ENCODE results near the gene WNT7B. TPM values are rescaled to one million over a fixed set of nuclear protein-coding genes. Genes with fewer than 3 reads are reported as not detected.

WNT7B gene
- total RNA-seq, 1 donor from 2014 or later: 1.8 TPM

DNA sequence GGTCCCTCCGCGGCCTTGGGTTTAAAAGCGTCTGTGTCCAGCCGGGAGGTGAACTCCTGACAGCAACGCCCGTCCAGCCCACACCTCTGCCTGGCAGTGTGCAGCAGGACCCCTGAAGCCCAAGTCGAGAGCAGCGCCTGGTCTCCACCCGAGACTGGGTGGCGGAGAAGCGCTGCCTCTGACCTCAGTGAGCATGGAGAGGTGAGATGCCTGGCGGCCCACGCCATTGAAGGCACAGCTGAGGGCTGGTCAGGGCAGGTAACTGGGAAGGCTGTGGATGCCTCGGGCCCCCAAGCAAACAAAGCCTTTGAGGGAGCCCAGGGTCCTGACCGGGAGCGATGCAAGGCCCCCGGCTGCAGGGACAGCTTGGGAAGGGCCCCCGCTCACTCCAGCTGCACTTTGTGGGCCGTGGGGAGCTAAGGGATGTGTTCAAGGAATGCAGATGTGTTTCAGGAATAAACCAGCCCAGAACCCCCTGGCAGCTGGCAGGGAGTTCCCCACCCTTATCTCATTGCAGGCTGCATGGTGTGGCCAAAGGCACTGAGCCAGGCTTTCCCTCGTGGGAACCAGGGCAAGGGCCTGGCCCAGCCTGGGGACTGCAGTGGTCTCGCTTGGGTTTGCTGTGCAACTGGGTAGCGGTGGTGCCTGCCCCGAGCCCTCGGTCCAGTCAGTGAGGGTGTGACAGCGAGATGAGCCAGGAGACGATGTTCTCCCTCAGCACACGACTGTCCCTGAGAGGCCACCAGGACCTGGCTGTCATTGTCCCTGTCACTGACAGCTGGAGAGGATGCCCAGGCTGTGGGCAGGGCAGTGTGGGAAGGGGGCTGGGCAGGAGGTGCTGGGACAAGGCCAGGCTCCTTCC lies 92.5 kb downstream of the WNT7B start:
- peaks cover 45% of the 10 kb centered on the region for H3K4me1 Mint-ChIP-seq
- Histone ChIP-seq H2AFZ (replicated peaks) (no peak overlapping the region), H3K79me2 (ENCODE audit: low read depth) (no peaks in the 10 kb centered on the region), H3K9me3 (ENCODE audit: low read depth) (no peaks in the 10 kb centered on the region), H3K4me1 (peaks cover 17% of the 10 kb centered on the region), H3K27me3 (peaks cover 19% of the 10 kb centered on the region), H3K27ac (no peak overlapping the region), H3K9ac (no peak overlapping the region), H3K36me3 (no peaks in the 10 kb centered on the region), H3K4me2 (no peak overlapping the region), H3F3A (ENCODE audit: low read depth) (peaks cover 3% of the 10 kb centered on the region), H3K4me3 (no peak overlapping the region), H4K20me1 (ENCODE audit: low read depth) (no peaks in the 10 kb centered on the region)
- TF ChIP-seq, protein P1, sequence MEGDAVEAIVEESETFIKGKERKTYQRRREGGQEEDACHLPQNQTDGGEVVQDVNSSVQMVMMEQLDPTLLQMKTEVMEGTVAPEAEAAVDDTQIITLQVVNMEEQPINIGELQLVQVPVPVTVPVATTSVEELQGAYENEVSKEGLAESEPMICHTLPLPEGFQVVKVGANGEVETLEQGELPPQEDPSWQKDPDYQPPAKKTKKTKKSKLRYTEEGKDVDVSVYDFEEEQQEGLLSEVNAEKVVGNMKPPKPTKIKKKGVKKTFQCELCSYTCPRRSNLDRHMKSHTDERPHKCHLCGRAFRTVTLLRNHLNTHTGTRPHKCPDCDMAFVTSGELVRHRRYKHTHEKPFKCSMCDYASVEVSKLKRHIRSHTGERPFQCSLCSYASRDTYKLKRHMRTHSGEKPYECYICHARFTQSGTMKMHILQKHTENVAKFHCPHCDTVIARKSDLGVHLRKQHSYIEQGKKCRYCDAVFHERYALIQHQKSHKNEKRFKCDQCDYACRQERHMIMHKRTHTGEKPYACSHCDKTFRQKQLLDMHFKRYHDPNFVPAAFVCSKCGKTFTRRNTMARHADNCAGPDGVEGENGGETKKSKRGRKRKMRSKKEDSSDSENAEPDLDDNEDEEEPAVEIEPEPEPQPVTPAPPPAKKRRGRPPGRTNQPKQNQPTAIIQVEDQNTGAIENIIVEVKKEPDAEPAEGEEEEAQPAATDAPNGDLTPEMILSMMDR (IDR thresholded peaks at IDR 0.05): no peak
- no peak for TF ChIP-seq EZH2phosphoT487 (IDR thresholded peaks at IDR 0.05)
- TF ChIP-seq EZH2 (IDR thresholded peaks at IDR 0.05): no peak
- peak overlapping the region; percentile 29 for H3K27ac Mint-ChIP-seq
- no peaks in the 10 kb centered on the region for H3K36me3 Mint-ChIP-seq
- no peaks in the 10 kb centered on the region for H3K9me3 Mint-ChIP-seq
- peaks cover 13% of the 10 kb centered on the region for H3K27me3 Mint-ChIP-seq (ENCODE audit: insufficient read depth, low read depth)
- H3K4me3 Mint-ChIP-seq: no peak overlapping the region
- no peak for DNase-seq (ENCODE audit: low spot score)

DNA sequence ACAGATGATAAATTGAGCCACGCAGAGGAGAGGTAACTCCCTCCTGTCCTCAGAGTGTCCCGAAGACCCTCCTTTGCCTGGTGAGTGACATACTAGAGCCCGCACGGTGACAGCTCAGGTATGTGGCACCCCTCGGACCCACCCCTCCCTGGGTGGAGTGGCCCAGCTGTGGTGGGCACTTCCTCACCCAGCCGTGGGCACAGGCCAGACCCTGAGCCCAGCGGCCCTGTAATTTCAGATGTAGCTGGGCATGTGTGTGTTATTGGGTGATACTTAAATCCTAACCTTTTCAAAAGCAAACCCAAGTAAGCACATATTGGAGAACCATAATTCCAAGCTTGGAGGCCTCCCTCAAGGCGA lies 93.2 kb downstream of the WNT7B start:
- peaks cover 20% of the 10 kb centered on the region for H3K4me1 ChIP-seq
- Mint-ChIP-seq H3K4me3 (no peak overlapping the region), H3K27me3 (ENCODE audit: insufficient read depth, low read depth) (peaks cover 13% of the 10 kb centered on the region), H3K27ac (peak overlapping the region; percentile 78), H3K4me1 (peaks cover 49% of the 10 kb centered on the region), H3K36me3 (no peaks in the 10 kb centered on the region), H3K9me3 (no peaks in the 10 kb centered on the region)
- no peaks in the 10 kb centered on the region for H3K79me2 ChIP-seq (ENCODE audit: low read depth)
- no peaks in the 10 kb centered on the region for H3K9me3 ChIP-seq (ENCODE audit: low read depth)
- no peak overlapping the region for H2AFZ ChIP-seq (replicated peaks)
- TF ChIP-seq EZH2phosphoT487 (IDR thresholded peaks at IDR 0.05): no peak
- TF ChIP-seq EZH2 (IDR thresholded peaks at IDR 0.05): no peak
- TF ChIP-seq, protein P1 (IDR thresholded peaks at IDR 0.05): no peak
- no peak overlapping the region for H3K4me2 ChIP-seq
- H3K27ac ChIP-seq: no peak overlapping the region
- no peaks in the 10 kb centered on the region for H3K36me3 ChIP-seq
- H3K4me3 ChIP-seq: no peak overlapping the region
- H3K9ac ChIP-seq: no peak overlapping the region
- DNase-seq (ENCODE audit: low spot score): no peak
- H3F3A ChIP-seq (ENCODE audit: low read depth): peaks cover 6% of the 10 kb centered on the region
- no peaks in the 10 kb centered on the region for H4K20me1 ChIP-seq (ENCODE audit: low read depth)
- H3K27me3 ChIP-seq: peaks cover 19% of the 10 kb centered on the region

DNA sequence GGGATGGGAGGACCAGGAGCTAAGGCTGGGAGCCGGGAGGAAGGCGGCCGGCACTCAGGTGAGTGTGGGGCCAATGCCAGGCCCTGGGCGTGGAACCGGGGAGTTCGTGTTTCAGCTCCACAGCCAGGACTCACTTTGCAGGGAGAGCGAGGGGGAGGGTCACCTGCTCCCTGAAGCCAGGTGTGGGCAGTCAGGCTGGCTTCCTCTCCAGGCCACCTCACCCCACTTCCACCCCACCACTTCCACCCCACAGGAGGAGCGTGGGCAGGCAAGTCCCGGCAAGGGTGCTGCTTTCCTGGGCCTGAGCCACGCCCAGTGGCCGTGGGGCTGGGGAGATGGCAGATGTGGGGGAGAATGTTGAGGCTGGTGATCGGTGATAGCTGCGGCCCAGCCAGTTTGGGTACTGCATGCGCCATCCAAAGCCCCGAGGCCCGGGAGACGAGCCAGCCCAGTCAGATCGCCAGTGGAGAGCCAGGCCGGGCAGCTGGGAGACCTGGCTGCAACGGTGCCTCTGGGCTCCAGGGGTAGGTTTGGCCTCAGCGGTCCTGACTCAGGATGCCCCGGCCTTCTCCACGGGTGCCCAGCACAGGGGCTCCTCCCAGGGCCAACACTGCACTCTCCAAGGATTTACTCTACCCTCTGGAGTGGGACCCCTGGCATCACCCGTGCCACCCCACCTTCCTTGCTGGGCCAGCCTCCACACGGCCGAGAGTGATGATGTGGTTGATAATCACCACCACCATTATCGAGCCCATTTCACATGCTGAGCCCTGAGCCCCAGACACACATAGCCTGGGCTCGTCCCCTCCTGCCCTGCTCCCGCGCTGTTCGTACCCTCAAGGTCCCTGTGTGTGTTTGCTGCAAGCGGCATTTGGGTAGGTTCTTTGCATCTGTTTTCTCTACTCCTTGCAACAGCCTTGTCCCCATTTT lies 93.8 kb downstream of the WNT7B start:
- H3K4me2 ChIP-seq: no peak overlapping the region
- no peaks in the 10 kb centered on the region for H3K9me3 ChIP-seq (ENCODE audit: low read depth)
- H3K4me3 ChIP-seq: no peak overlapping the region
- peaks cover 19% of the 10 kb centered on the region for H3K27me3 ChIP-seq
- H3K9ac ChIP-seq: no peak overlapping the region
- no peak overlapping the region for H3K4me3 Mint-ChIP-seq
- H3K36me3 ChIP-seq: no peaks in the 10 kb centered on the region
- H2AFZ ChIP-seq (replicated peaks): no peak overlapping the region
- peaks cover 49% of the 10 kb centered on the region for H3K4me1 Mint-ChIP-seq
- peaks cover 12% of the 10 kb centered on the region for H3F3A ChIP-seq (ENCODE audit: low read depth)
- no peaks in the 10 kb centered on the region for H3K36me3 Mint-ChIP-seq
- peak overlapping the region; percentile 78 for H3K27ac Mint-ChIP-seq
- no peaks in the 10 kb centered on the region for H4K20me1 ChIP-seq (ENCODE audit: low read depth)
- TF ChIP-seq, protein P1 (IDR thresholded peaks at IDR 0.05): no peak
- no peak for TF ChIP-seq EZH2 (IDR thresholded peaks at IDR 0.05)
- TF ChIP-seq EZH2phosphoT487 (IDR thresholded peaks at IDR 0.05): no peak
- no peak for DNase-seq (ENCODE audit: low spot score)
- no peaks in the 10 kb centered on the region for H3K9me3 Mint-ChIP-seq
- H3K79me2 ChIP-seq (ENCODE audit: low read depth): no peaks in the 10 kb centered on the region
- H3K27ac ChIP-seq: no peak overlapping the region
- peaks cover 26% of the 10 kb centered on the region for H3K4me1 ChIP-seq
- peaks cover 13% of the 10 kb centered on the region for H3K27me3 Mint-ChIP-seq (ENCODE audit: insufficient read depth, low read depth)

All from neural progenitor cell (in vitro differentiated cells).